ENCODE data around the gene GOLGA6L24.
"Not testable (repeated sequence)": the region's sequence is repeated elsewhere in the genome, so short reads cannot be mapped to it uniquely, and the experiment has no call there.

The GOLGA6L24 gene

GRCh38 chr15:28357984-28358383, at the start of gene GOLGA6L24:
Gene GOLGA6L24 (minus strand): TSS chr15:28358084. CDS start chr15:28358023, 61 bp downstream.
- H3K4me1 ChIP-seq (ENCODE audit: control insufficient read depth in 1 of 2, insufficient read depth in 2 of 2, low read length in 2 of 2), result not testable (repeated sequence)

GRCh38 chr15:28402774-28403435, 45.0 kb upstream of the GOLGA6L24 start:
- not testable (repeated sequence) for H3K4me3 ChIP-seq (ENCODE audit: low read depth in 1 of 2, low read length in 2 of 2); H3K36me3 ChIP-seq (ENCODE audit: control insufficient read depth in 1 of 2, insufficient read depth in 2 of 2, low read length in 2 of 2); H3K9ac ChIP-seq (ENCODE audit: low read depth in 1 of 2, low read length in 2 of 2); H3K27ac ChIP-seq (ENCODE audit: low read depth, low read length); H3K9me3 ChIP-seq (ENCODE audit: control insufficient read depth in 1 of 2, low read length in 2 of 2); H3K4me1 ChIP-seq (ENCODE audit: control insufficient read depth in 1 of 2, insufficient read depth in 2 of 2, low read length in 2 of 2); H3K27me3 ChIP-seq (ENCODE audit: control insufficient read depth in 1 of 2, insufficient read depth in 2 of 2, low read length in 2 of 2)

More at GRCh38 chr15:28357984-28358383, at the start of gene GOLGA6L24:
- H3K9ac ChIP-seq (ENCODE audit: low read depth in 1 of 2, low read length in 2 of 2); H3K36me3 ChIP-seq (ENCODE audit: control insufficient read depth in 1 of 2, insufficient read depth in 2 of 2, low read length in 2 of 2); H3K9me3 ChIP-seq (ENCODE audit: control insufficient read depth in 1 of 2, low read length in 2 of 2); H3K27me3 ChIP-seq (ENCODE audit: control insufficient read depth in 1 of 2, insufficient read depth in 2 of 2, low read length in 2 of 2); H3K27ac ChIP-seq (ENCODE audit: low read depth, low read length); H3K4me3 ChIP-seq (ENCODE audit: low read depth in 1 of 2, low read length in 2 of 2): not testable (repeated sequence)

GRCh38 chr15:28396022-28396421, 38.1 kb upstream of the GOLGA6L24 start:
- H3K9ac ChIP-seq (ENCODE audit: low read depth in 1 of 2, low read length in 2 of 2); H3K4me1 ChIP-seq (ENCODE audit: control insufficient read depth in 1 of 2, insufficient read depth in 2 of 2, low read length in 2 of 2); H3K9me3 ChIP-seq (ENCODE audit: control insufficient read depth in 1 of 2, low read length in 2 of 2); H3K27me3 ChIP-seq (ENCODE audit: control insufficient read depth in 1 of 2, insufficient read depth in 2 of 2, low read length in 2 of 2); H3K27ac ChIP-seq (ENCODE audit: low read depth, low read length); H3K36me3 ChIP-seq (ENCODE audit: control insufficient read depth in 1 of 2, insufficient read depth in 2 of 2, low read length in 2 of 2); H3K4me3 ChIP-seq (ENCODE audit: low read depth in 1 of 2, low read length in 2 of 2): not testable (repeated sequence)

GRCh38 chr15:28380053-28380452, 22.2 kb upstream of the GOLGA6L24 start:
- H3K36me3 ChIP-seq (ENCODE audit: control insufficient read depth in 1 of 2, insufficient read depth in 2 of 2, low read length in 2 of 2); H3K4me1 ChIP-seq (ENCODE audit: control insufficient read depth in 1 of 2, insufficient read depth in 2 of 2, low read length in 2 of 2); H3K9ac ChIP-seq (ENCODE audit: low read depth in 1 of 2, low read length in 2 of 2); H3K4me3 ChIP-seq (ENCODE audit: low read depth in 1 of 2, low read length in 2 of 2); H3K27me3 ChIP-seq (ENCODE audit: control insufficient read depth in 1 of 2, insufficient read depth in 2 of 2, low read length in 2 of 2); H3K27ac ChIP-seq (ENCODE audit: low read depth, low read length); H3K9me3 ChIP-seq (ENCODE audit: control insufficient read depth in 1 of 2, low read length in 2 of 2): not testable (repeated sequence)

GRCh38 chr15:28378364-28378763, 20.5 kb upstream of the GOLGA6L24 start, which contains the start of gene GOLGA8F:
Gene GOLGA8F (plus strand): TSS chr15:28378664. CDS start chr15:28378762, 98 bp downstream.
- H3K27me3 ChIP-seq (ENCODE audit: control insufficient read depth in 1 of 2, insufficient read depth in 2 of 2, low read length in 2 of 2); H3K36me3 ChIP-seq (ENCODE audit: control insufficient read depth in 1 of 2, insufficient read depth in 2 of 2, low read length in 2 of 2); H3K9me3 ChIP-seq (ENCODE audit: control insufficient read depth in 1 of 2, low read length in 2 of 2): not testable (repeated sequence)

GRCh38 chr15:28365502-28365901, 7.6 kb upstream of the GOLGA6L24 start:
- H3K9me3 ChIP-seq (ENCODE audit: control insufficient read depth in 1 of 2, low read length in 2 of 2); H3K4me1 ChIP-seq (ENCODE audit: control insufficient read depth in 1 of 2, insufficient read depth in 2 of 2, low read length in 2 of 2); H3K27ac ChIP-seq (ENCODE audit: low read depth, low read length); H3K36me3 ChIP-seq (ENCODE audit: control insufficient read depth in 1 of 2, insufficient read depth in 2 of 2, low read length in 2 of 2); H3K9ac ChIP-seq (ENCODE audit: low read depth in 1 of 2, low read length in 2 of 2); H3K4me3 ChIP-seq (ENCODE audit: low read depth in 1 of 2, low read length in 2 of 2); H3K27me3 ChIP-seq (ENCODE audit: control insufficient read depth in 1 of 2, insufficient read depth in 2 of 2, low read length in 2 of 2): not testable (repeated sequence)

More at GRCh38 chr15:28378364-28378763, 20.5 kb upstream of the GOLGA6L24 start, which contains the start of gene GOLGA8F:
- not testable (repeated sequence) for H3K4me3 ChIP-seq (ENCODE audit: low read depth in 1 of 2, low read length in 2 of 2); H3K9ac ChIP-seq (ENCODE audit: low read depth in 1 of 2, low read length in 2 of 2); H3K4me1 ChIP-seq (ENCODE audit: control insufficient read depth in 1 of 2, insufficient read depth in 2 of 2, low read length in 2 of 2); H3K27ac ChIP-seq (ENCODE audit: low read depth, low read length)

GRCh38 chr15:28322129-28322588, 35.7 kb downstream of the GOLGA6L24 start, which contains the start of gene HERC2:
Gene HERC2 (minus strand): TSS chr15:28322179. CDS start chr15:28321433, 746 bp downstream.
- not testable (repeated sequence) for H3K4me1 ChIP-seq (ENCODE audit: control insufficient read depth in 1 of 2, insufficient read depth in 2 of 2, low read length in 2 of 2); H3K27me3 ChIP-seq (ENCODE audit: control insufficient read depth in 1 of 2, insufficient read depth in 2 of 2, low read length in 2 of 2); H3K9me3 ChIP-seq (ENCODE audit: control insufficient read depth in 1 of 2, low read length in 2 of 2); H3K9ac ChIP-seq (ENCODE audit: low read depth in 1 of 2, low read length in 2 of 2); H3K36me3 ChIP-seq (ENCODE audit: control insufficient read depth in 1 of 2, insufficient read depth in 2 of 2, low read length in 2 of 2); H3K27ac ChIP-seq (ENCODE audit: low read depth, low read length)
- H3K4me3 ChIP-seq (ENCODE audit: low read depth in 1 of 2, low read length in 2 of 2), result peak within 1 kb of the TSS in 1 of 2 donors; percentile 36

GRCh38 chr15:28321358-28322078, 36.4 kb downstream of the GOLGA6L24 start:
- not testable (repeated sequence) for H3K27ac ChIP-seq (ENCODE audit: low read depth, low read length); H3K9me3 ChIP-seq (ENCODE audit: control insufficient read depth in 1 of 2, low read length in 2 of 2); H3K9ac ChIP-seq (ENCODE audit: low read depth in 1 of 2, low read length in 2 of 2); H3K36me3 ChIP-seq (ENCODE audit: control insufficient read depth in 1 of 2, insufficient read depth in 2 of 2, low read length in 2 of 2); H3K27me3 ChIP-seq (ENCODE audit: control insufficient read depth in 1 of 2, insufficient read depth in 2 of 2, low read length in 2 of 2); H3K4me1 ChIP-seq (ENCODE audit: control insufficient read depth in 1 of 2, insufficient read depth in 2 of 2, low read length in 2 of 2)
- peak overlapping the region in 1 of 2 donors; percentile 36 for H3K4me3 ChIP-seq (ENCODE audit: low read depth in 1 of 2, low read length in 2 of 2)

GRCh38 chr15:28319725-28320124, 38.2 kb downstream of the GOLGA6L24 start:
- not testable (repeated sequence) for H3K4me1 ChIP-seq (ENCODE audit: control insufficient read depth in 1 of 2, insufficient read depth in 2 of 2, low read length in 2 of 2); H3K9me3 ChIP-seq (ENCODE audit: control insufficient read depth in 1 of 2, low read length in 2 of 2); H3K27ac ChIP-seq (ENCODE audit: low read depth, low read length); H3K9ac ChIP-seq (ENCODE audit: low read depth in 1 of 2, low read length in 2 of 2); H3K4me3 ChIP-seq (ENCODE audit: low read depth in 1 of 2, low read length in 2 of 2); H3K36me3 ChIP-seq (ENCODE audit: control insufficient read depth in 1 of 2, insufficient read depth in 2 of 2, low read length in 2 of 2); H3K27me3 ChIP-seq (ENCODE audit: control insufficient read depth in 1 of 2, insufficient read depth in 2 of 2, low read length in 2 of 2)

- H3K9me3 ChIP-seq (ENCODE audit: control insufficient read depth in 1 of 2, low read length in 2 of 2); H3K4me3 ChIP-seq (ENCODE audit: low read depth in 1 of 2, low read length in 2 of 2): not testable (repeated sequence)
Observed at GRCh38 chr15:28318828-28319227, 39.1 kb downstream of the GOLGA6L24 start.

More at GRCh38 chr15:28318828-28319227, 39.1 kb downstream of the GOLGA6L24 start:
- H3K27me3 ChIP-seq (ENCODE audit: control insufficient read depth in 1 of 2, insufficient read depth in 2 of 2, low read length in 2 of 2); H3K9ac ChIP-seq (ENCODE audit: low read depth in 1 of 2, low read length in 2 of 2); H3K4me1 ChIP-seq (ENCODE audit: control insufficient read depth in 1 of 2, insufficient read depth in 2 of 2, low read length in 2 of 2); H3K36me3 ChIP-seq (ENCODE audit: control insufficient read depth in 1 of 2, insufficient read depth in 2 of 2, low read length in 2 of 2); H3K27ac ChIP-seq (ENCODE audit: low read depth, low read length): not testable (repeated sequence)
